Peyer's patch (tissue), 4 donors: Measurements from ENCODE around the gene ZNF765. TPM values are rescaled to one million over a fixed set of nuclear protein-coding genes. Genes with fewer than 3 reads are reported as not detected.
"Not testable (repeated sequence)": the region's sequence is repeated elsewhere in the genome, so short reads cannot be mapped to it uniquely, and the experiment has no call there.

ENCODE experiments used
- DNase-seq, 3 donors: peaks; one replicate each; pipeline ENCODE4 v3.0.0-alpha.2; 2017 to 2019
- H3K27ac ChIP-seq, 4 donors: fragments of 200-600 bp; sonication (generic); one replicate each; pipeline ENCODE4 v1.5.1; 2016 to 2019
- H3K27me3 ChIP-seq, 2 donors: fragments of 200-600 bp; sonication (generic); one replicate each; pipeline ENCODE4 v1.5.1; 2019
- H3K36me3 ChIP-seq, 3 donors: fragments of 200-600 bp; sonication (generic); one replicate each; pipeline ENCODE4 v1.5.1; 2016 to 2019
- H3K4me1 ChIP-seq, 4 donors: fragments of 200-600 bp; sonication (generic); one replicate each; pipeline ENCODE4 v1.5.1; 2016 to 2019
- H3K4me3 ChIP-seq, 4 donors: fragments of 200-600 bp; sonication (generic); 1 replicate in 3 of 4; 2 replicates in 1 of 4; pipeline ENCODE4 v1.5.1; 2016 to 2019; ENCODE audit warnings: mild to moderate bottlenecking in 1 of 4
- H3K9me3 ChIP-seq, 4 donors: fragments of 200-600 bp; sonication (generic); one replicate each; pipeline ENCODE4 v1.5.1; 2016 to 2019; ENCODE audit warnings: mild to moderate bottlenecking in 1 of 4
- POLR2A ChIP-seq, 2 donors: fragments of 450-650 bp; IDR thresholded peaks; one replicate each; pipeline ENCODE4 v1.5.1; 2017; ENCODE audit warnings: antibody characterized with exemption in 2 of 2, mild to moderate bottlenecking in 2 of 2, moderate library complexity in 2 of 2
- total RNA-seq, 4 donors: library from RNA; depleted of rRNA; stranded (reverse); fragments of >200 nt; gene quantifications; one replicate each; pipeline ENCODE4 v1.1.0, GENCODE V29; 2016
- TF ChIP-seq, protein P1 (sequence below), 6 experiments: fragments of 450-650 bp in 4 of 6; fragments of 200-600 bp in 2 of 6; sonication (generic) in 1 of 6; IDR thresholded peaks; one replicate each; pipeline ENCODE4 v1.5.1; 2017 to 2019; ENCODE audit warnings: antibody characterized with exemption in 6 of 6, mild to moderate bottlenecking in 3 of 6, moderate library complexity in 1 of 6

Gene ZNF765
- total RNA-seq, 4 donors from 2014 or later = 7.5 to 17.1 (median 12.0) TPM

GRCh38 chr19:53388168-53388567 is 6.8 kb upstream of the ZNF765 start:
- Histone ChIP-seq H3K27me3 (no peaks in the 10 kb centered on the region), H3K9me3 (peaks cover 0 to 42% (median 6%) of the 10 kb centered on the region in 4 donors), H3K4me3 (no peak overlapping the region), H3K27ac (no peak overlapping the region), H3K36me3 (peaks cover 0 to 4% (median 0%) of the 10 kb centered on the region in 3 donors), H3K4me1 (no peaks in the 10 kb centered on the region)
- DNase-seq = no peak
- no peak for TF ChIP-seq POLR2A (IDR thresholded peaks at IDR 0.05)
- TF ChIP-seq, protein P1, sequence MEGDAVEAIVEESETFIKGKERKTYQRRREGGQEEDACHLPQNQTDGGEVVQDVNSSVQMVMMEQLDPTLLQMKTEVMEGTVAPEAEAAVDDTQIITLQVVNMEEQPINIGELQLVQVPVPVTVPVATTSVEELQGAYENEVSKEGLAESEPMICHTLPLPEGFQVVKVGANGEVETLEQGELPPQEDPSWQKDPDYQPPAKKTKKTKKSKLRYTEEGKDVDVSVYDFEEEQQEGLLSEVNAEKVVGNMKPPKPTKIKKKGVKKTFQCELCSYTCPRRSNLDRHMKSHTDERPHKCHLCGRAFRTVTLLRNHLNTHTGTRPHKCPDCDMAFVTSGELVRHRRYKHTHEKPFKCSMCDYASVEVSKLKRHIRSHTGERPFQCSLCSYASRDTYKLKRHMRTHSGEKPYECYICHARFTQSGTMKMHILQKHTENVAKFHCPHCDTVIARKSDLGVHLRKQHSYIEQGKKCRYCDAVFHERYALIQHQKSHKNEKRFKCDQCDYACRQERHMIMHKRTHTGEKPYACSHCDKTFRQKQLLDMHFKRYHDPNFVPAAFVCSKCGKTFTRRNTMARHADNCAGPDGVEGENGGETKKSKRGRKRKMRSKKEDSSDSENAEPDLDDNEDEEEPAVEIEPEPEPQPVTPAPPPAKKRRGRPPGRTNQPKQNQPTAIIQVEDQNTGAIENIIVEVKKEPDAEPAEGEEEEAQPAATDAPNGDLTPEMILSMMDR (IDR thresholded peaks at IDR 0.05) = no peak

DNA sequence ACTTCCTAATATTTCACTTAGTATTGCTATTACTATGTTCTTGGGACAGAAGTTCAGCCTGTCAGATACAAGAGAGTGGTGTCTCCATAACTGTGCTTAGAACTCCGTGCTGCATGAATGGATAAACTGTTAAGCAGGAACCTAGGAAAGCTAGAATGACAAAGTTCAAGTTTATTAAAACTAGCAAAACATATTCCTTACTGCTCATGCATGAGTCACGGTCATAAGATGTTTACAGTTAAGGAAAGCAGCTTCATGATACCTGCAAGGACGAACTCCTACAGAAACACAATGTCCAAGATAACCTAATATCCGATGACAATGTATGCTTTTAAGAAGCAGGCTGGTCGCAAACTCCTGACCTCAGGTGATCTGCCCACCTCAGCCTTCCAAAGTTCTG is 6.0 kb upstream of the ZNF765 start:
- no peak overlapping the region for H3K27ac ChIP-seq
- no peak overlapping the region for H3K4me3 ChIP-seq
- no peak for TF ChIP-seq POLR2A (IDR thresholded peaks at IDR 0.05)
- TF ChIP-seq, protein P1 (IDR thresholded peaks at IDR 0.05) = no peak
- peaks cover 0 to 4% (median 0%) of the 10 kb centered on the region in 3 donors for H3K36me3 ChIP-seq
- no peaks in the 10 kb centered on the region for H3K27me3 ChIP-seq
- peaks cover 0 to 34% (median 3%) of the 10 kb centered on the region in 4 donors for H3K9me3 ChIP-seq
- peaks cover 0 to under 1% (median 0%) of the 10 kb centered on the region in 4 donors for H3K4me1 ChIP-seq
- DNase-seq = no peak

DNA sequence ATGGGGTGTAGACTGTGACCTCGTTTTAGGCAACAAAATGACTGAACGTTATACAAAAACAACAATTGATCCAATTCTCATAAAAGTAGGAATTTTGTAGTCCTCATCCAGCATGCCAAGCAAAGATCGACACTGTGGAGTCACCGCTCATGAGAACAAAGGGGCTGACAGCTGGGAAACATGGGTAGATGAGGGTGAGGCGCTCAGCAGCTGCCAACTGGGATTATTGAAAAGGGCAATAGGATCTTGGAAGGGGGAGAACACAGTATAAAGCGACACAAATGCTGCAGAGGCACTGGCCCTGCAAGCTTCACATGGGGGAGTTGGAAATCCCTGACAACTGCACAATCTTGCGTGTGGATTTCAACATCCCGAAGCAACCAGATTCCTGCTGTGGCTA is 5.4 kb upstream of the ZNF765 start:
- Histone ChIP-seq H3K27me3 (no peaks in the 10 kb centered on the region), H3K4me3 (no peak overlapping the region), H3K9me3 (peaks cover 0 to 30% (median 2%) of the 10 kb centered on the region in 4 donors)

DNA sequence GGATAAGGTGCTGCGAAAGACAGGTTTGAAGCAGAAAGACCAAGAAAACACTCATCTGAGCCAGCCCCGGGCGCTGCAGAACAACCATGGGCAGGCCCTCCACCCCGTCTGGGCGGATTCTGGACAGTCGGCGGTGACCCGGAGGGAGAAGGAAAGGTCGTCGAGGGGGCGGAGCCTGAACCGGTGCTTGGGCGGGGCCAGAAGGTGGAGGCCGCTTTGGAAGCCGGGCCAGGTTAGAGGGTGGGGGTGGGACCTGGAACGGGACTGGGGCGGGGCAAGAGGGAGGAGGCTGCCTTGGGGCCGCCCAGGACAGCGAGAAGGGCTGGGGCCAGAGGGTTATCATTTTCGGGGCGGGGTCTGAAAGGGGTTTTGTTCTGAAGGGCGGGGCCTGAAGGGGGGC is 5.0 kb upstream of the ZNF765 start:
- Histone ChIP-seq H3K36me3 (peaks cover 0 to 4% (median 0%) of the 10 kb centered on the region in 3 donors), H3K27me3 (no peaks in the 10 kb centered on the region), H3K27ac (no peak overlapping the region), H3K9me3 (peaks cover 0 to 26% (median 2%) of the 10 kb centered on the region in 4 donors), H3K4me1 (peaks cover 0 to 8% (median 2%) of the 10 kb centered on the region in 4 donors), H3K4me3 (no peak overlapping the region)
- DNase-seq = no peak
- no peak for TF ChIP-seq POLR2A (IDR thresholded peaks at IDR 0.05)
- TF ChIP-seq, protein P1 (IDR thresholded peaks at IDR 0.05) = no peak

More for the DNA sequence above, 5.4 kb upstream of the ZNF765 start:
- Histone ChIP-seq H3K4me1 (peaks cover 0 to 7% (median under 1%) of the 10 kb centered on the region in 4 donors), H3K27ac (no peak overlapping the region), H3K36me3 (peaks cover 0 to 4% (median 0%) of the 10 kb centered on the region in 3 donors)
- TF ChIP-seq POLR2A (IDR thresholded peaks at IDR 0.05) = no peak
- TF ChIP-seq, protein P1 (IDR thresholded peaks at IDR 0.05) = no peak
- no peak for DNase-seq

DNA sequence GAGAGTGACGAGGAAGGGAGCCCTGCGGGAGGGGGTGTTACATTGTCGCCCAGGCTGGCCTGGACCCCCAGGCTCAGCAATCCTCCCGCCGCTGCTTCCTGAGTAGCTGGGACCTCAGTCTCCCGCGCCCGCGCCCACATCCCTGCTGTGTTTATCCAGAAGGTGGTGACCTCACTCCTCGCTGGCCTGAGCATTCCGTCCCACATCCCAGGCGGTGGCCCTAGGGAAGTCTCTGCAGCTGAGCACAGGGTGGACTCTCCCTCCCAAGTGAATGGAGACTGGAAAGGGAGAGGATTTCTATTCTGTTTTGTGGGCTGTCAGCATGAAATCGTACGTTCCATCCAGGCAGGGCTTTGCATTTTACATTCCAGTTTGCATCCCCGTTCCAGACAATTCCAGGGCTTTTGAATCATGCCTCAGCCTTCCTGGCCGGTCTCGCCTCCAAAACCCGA is 401 bp upstream of the ZNF765 start:
- TF ChIP-seq POLR2A (IDR thresholded peaks at IDR 0.05) = no peak
- peak in 1 of 3 donors; percentile 57 for DNase-seq

GRCh38 chr19:53395840-53396524 is 1.0 kb downstream of the ZNF765 start:
- Histone ChIP-seq H3K36me3 (peaks cover 0 to 29% (median 0%) of the 10 kb centered on the region in 3 donors), H3K4me1 (peaks cover 0 to 19% (median 2%) of the 10 kb centered on the region in 4 donors), H3K9me3 (peaks cover 0 to 11% (median 0%) of the 10 kb centered on the region in 4 donors), H3K27ac (peak overlapping the region in 3 of 4 donors; percentile 73 to 80 (median 78)), H3K4me3 (peak overlapping the region; percentile 64 to 79 (median 68))
- H3K27me3 ChIP-seq, DNase-seq: not testable (repeated sequence)

More for the DNA sequence above, 401 bp upstream of the ZNF765 start:
- Histone ChIP-seq H3K4me1 (peaks cover 0 to 19% (median 2%) of the 10 kb centered on the region in 4 donors), H3K4me3 (peak overlapping the region; percentile 64 to 79 (median 68)), H3K9me3 (peaks cover 0 to 11% (median 2%) of the 10 kb centered on the region in 4 donors), H3K27ac (peak overlapping the region; percentile 71 to 80 (median 76)), H3K36me3 (peaks cover 0 to 15% (median 0%) of the 10 kb centered on the region in 3 donors), H3K27me3 (no peaks in the 10 kb centered on the region)
